ENCODE results near the gene NHSL1. TPM values are rescaled to one million over a fixed set of nuclear protein-coding genes. Genes with fewer than 3 reads are reported as not detected.

The NHSL1 gene
- total and polyA plus RNA-seq, 4 donors: 6.6 to 33.0 (median 20.7) TPM

GRCh38 chr6:138477913-138478539, 21.3 kb downstream of the NHSL1 start:
- Histone ChIP-seq H3K4me1 (ENCODE audit: control insufficient read depth in 4 of 4, insufficient read depth in 4 of 4, low read length in 3 of 4) (peaks cover 5 to 30% (median 16%) of the 10 kb centered on the region in 4 donors), H3K9me3 (ENCODE audit: control insufficient read depth in 4 of 4, low read length in 3 of 4) (no peaks in the 10 kb centered on the region), H3K9ac (ENCODE audit: low read depth in 1 of 2, low read length in 2 of 2) (no peak overlapping the region), H3K4me3 (ENCODE audit: low read depth in 1 of 3, low read length in 3 of 3) (no peak overlapping the region), H3K36me3 (ENCODE audit: control insufficient read depth in 4 of 4, insufficient read depth in 3 of 4, low read depth in 1 of 4, low read length in 3 of 4) (peaks cover 0 to 3% (median under 1%) of the 10 kb centered on the region in 4 donors), H3K27me3 (ENCODE audit: control insufficient read depth in 4 of 4, insufficient read depth in 4 of 4, low read length in 3 of 4) (no peaks in the 10 kb centered on the region), H3K27ac (ENCODE audit: low read depth in 1 of 2, low read length in 2 of 2) (peak overlapping the region in 1 of 2 donors; percentile 24)
- 57% methylated on average over 4 of the region's 4 CpGs for WGBS
- no peak for DNase-seq (ENCODE audit: low spot score)
- peak; percentile 34 to 55 for TF ChIP-seq HNF4A (conservative IDR thresholded peaks at IDR 0.05)
- no peak for TF ChIP-seq RAD21 (IDR thresholded peaks at IDR 0.05)
- no peak for TF ChIP-seq FOXA1 (IDR thresholded peaks at IDR 0.05)
- no peak for TF ChIP-seq FOXA2 (IDR thresholded peaks at IDR 0.05)
- no peak for TF ChIP-seq JUND (IDR thresholded peaks at IDR 0.05)

- no peak for DNase-seq (ENCODE audit: low spot score)
- Histone ChIP-seq H3K4me3 (ENCODE audit: low read depth in 1 of 3, low read length in 3 of 3) (no peak overlapping the region), H3K4me1 (ENCODE audit: control insufficient read depth in 4 of 4, insufficient read depth in 4 of 4, low read length in 3 of 4) (peaks cover 5 to 26% (median 13%) of the 10 kb centered on the region in 4 donors), H3K27ac (ENCODE audit: low read depth in 1 of 2, low read length in 2 of 2) (no peak overlapping the region), H3K9ac (ENCODE audit: low read depth in 1 of 2, low read length in 2 of 2) (no peak overlapping the region), H3K36me3 (ENCODE audit: control insufficient read depth in 4 of 4, insufficient read depth in 3 of 4, low read depth in 1 of 4, low read length in 3 of 4) (peaks cover 0 to 3% (median under 1%) of the 10 kb centered on the region in 4 donors), H3K9me3 (ENCODE audit: control insufficient read depth in 4 of 4, low read length in 3 of 4) (no peaks in the 10 kb centered on the region), H3K27me3 (ENCODE audit: control insufficient read depth in 4 of 4, insufficient read depth in 4 of 4, low read length in 3 of 4) (no peaks in the 10 kb centered on the region)
- TF ChIP-seq FOXA2 (IDR thresholded peaks at IDR 0.05) (no peak), RAD21 (IDR thresholded peaks at IDR 0.05) (no peak), RXRA (IDR thresholded peaks at IDR 0.05) (no peak)
These were observed 23.2 kb downstream of the NHSL1 start for GRCh38 chr6:138476116-138476515.

- DNase-seq (ENCODE audit: low spot score): no peak
- H3K9ac ChIP-seq (ENCODE audit: low read depth in 1 of 2, low read length in 2 of 2): no peak overlapping the region
- TF ChIP-seq HNF4A (conservative IDR thresholded peaks at IDR 0.05) (peak; percentile 43 to 44), FOXA1 (IDR thresholded peaks at IDR 0.05) (no peak)
- no peak overlapping the region for H3K4me3 ChIP-seq (ENCODE audit: low read depth in 1 of 3, low read length in 3 of 3)
- H3K4me1 ChIP-seq (ENCODE audit: control insufficient read depth in 4 of 4, insufficient read depth in 4 of 4, low read length in 3 of 4): peaks cover 3 to 8% (median 4%) of the 10 kb centered on the region in 4 donors
- H3K27me3 ChIP-seq (ENCODE audit: control insufficient read depth in 4 of 4, insufficient read depth in 4 of 4, low read length in 3 of 4): no peaks in the 10 kb centered on the region
- peaks cover 3 to 23% (median 14%) of the 10 kb centered on the region in 4 donors for H3K36me3 ChIP-seq (ENCODE audit: control insufficient read depth in 4 of 4, insufficient read depth in 3 of 4, low read depth in 1 of 4, low read length in 3 of 4)
- no peak overlapping the region for H3K27ac ChIP-seq (ENCODE audit: low read depth in 1 of 2, low read length in 2 of 2)
- WGBS: 72% methylated on average over 9 of the region's 9 CpGs
- H3K9me3 ChIP-seq (ENCODE audit: control insufficient read depth in 4 of 4, low read length in 3 of 4): no peaks in the 10 kb centered on the region
These were observed 26.1 kb downstream of the NHSL1 start for GRCh38 chr6:138473144-138473543.

GRCh38 chr6:138468320-138469015, 30.8 kb downstream of the NHSL1 start:
- no peaks in the 10 kb centered on the region for H3K27me3 ChIP-seq (ENCODE audit: control insufficient read depth in 4 of 4, insufficient read depth in 4 of 4, low read length in 3 of 4)
- no peaks in the 10 kb centered on the region for H3K9me3 ChIP-seq (ENCODE audit: control insufficient read depth in 4 of 4, low read length in 3 of 4)
- DNase-seq (ENCODE audit: low spot score): no peak
- 91% methylated on average over 9 of the region's 9 CpGs for WGBS
- peaks cover 3 to 44% (median 24%) of the 10 kb centered on the region in 4 donors for H3K36me3 ChIP-seq (ENCODE audit: control insufficient read depth in 4 of 4, insufficient read depth in 3 of 4, low read depth in 1 of 4, low read length in 3 of 4)
- no peak overlapping the region for H3K9ac ChIP-seq (ENCODE audit: low read depth in 1 of 2, low read length in 2 of 2)
- no peak overlapping the region for H3K4me3 ChIP-seq (ENCODE audit: low read depth in 1 of 3, low read length in 3 of 3)
- peaks cover 0 to 4% (median 0%) of the 10 kb centered on the region in 4 donors for H3K4me1 ChIP-seq (ENCODE audit: control insufficient read depth in 4 of 4, insufficient read depth in 4 of 4, low read length in 3 of 4)
- TF ChIP-seq JUND (IDR thresholded peaks at IDR 0.05) (no peak), GABPA (IDR thresholded peaks at IDR 0.05 in 1 of 2, conservative IDR thresholded peaks at IDR 0.05 in 1 of 2) (no peak), NR2F2 (IDR thresholded peaks at IDR 0.05) (no peak), HNF4A (conservative IDR thresholded peaks at IDR 0.05) (no peak), MAX (IDR thresholded peaks at IDR 0.05) (no peak), RAD21 (IDR thresholded peaks at IDR 0.05) (no peak), ATF3 (IDR thresholded peaks at IDR 0.05) (no peak), REST (IDR thresholded peaks at IDR 0.05) (no peak), FOXA1 (IDR thresholded peaks at IDR 0.05) (no peak), EGR1 (IDR thresholded peaks at IDR 0.05; ENCODE audit: low read depth in 2 of 2) (no peak), RXRA (IDR thresholded peaks at IDR 0.05) (no peak), CTCF (IDR thresholded peaks at IDR 0.05; ENCODE audit: low read depth, low read length, missing input control) (no peak)
- no peak overlapping the region for H3K27ac ChIP-seq (ENCODE audit: low read depth in 1 of 2, low read length in 2 of 2)

Data from liver (tissue), 9 donors.